GM12878 (cell line): Measurements from ENCODE around the gene MSRB1. TPM values are rescaled to one million over a fixed set of nuclear protein-coding genes. Genes with fewer than 3 reads are reported as not detected.

Source experiments
- BMI1 ChIP-seq: fragments of 450-650 bp; IDR thresholded peaks from 2 replicates; pipeline ENCODE4 v1.6.1; 2016; ENCODE audit warnings: mild to moderate bottlenecking, moderate library complexity, borderline replicate concordance
- HCFC1 ChIP-seq: fragments of 150-350 bp; IDR thresholded peaks from 2 replicates; pipeline ENCODE4 v1.6.1; 2014; ENCODE audit warnings: low read length
- MEF2B ChIP-seq: fragments of 450-650 bp; IDR thresholded peaks from 2 replicates; pipeline ENCODE4 v1.6.1; 2018; ENCODE audit warnings: mild to moderate bottlenecking, moderate library complexity; ENCODE audit not compliant: partially characterized antibody, poor library complexity, severe bottlenecking
- POLR2AphosphoS2 ChIP-seq: IDR thresholded peaks from 2 replicates; pipeline ENCODE4 v1.6.1; 2011; ENCODE audit warnings: low read depth, mild to moderate bottlenecking, low read length, improper control_type of control experiment, moderate library complexity
- SIN3A ChIP-seq: IDR thresholded peaks from 2 replicates; pipeline ENCODE4 v1.6.1; 2012; ENCODE audit warnings: low read depth, low read length, improper control_type of control experiment
- SPI1 ChIP-seq: IDR thresholded peaks from 2 replicates; pipeline ENCODE4 v1.6.1; 2011; ENCODE audit warnings: low read depth, mild to moderate bottlenecking, low read length, moderate library complexity, borderline replicate concordance; ENCODE audit not compliant: insufficient read depth
- STAT1 ChIP-seq: fragments of 450-650 bp; conservative IDR thresholded peaks from 2 replicates; pipeline ENCODE4 v1.6.1; 2014; ENCODE audit warnings: antibody characterized with exemption, mild to moderate bottlenecking
- polyA plus RNA-seq, 11 experiments: library from polyadenylated mRNA; depleted of rRNA in 4 of 11; unstranded in 6 of 11; stranded (reverse) in 5 of 11; fragments of >200 nt; fragmentation: Nextera tagmentation in 4 of 11; fragmentation: Illumina TruSeq in 1 of 11; extraction: Ambion mirVana in 4 of 11; extraction: Trizol in 1 of 11; gene quantifications; 1 replicate in 1 of 11; 2 replicates in 10 of 11; pipeline versions ENCODE4 v1.2.1 to v1.2.3, GENCODE V29; 2011 to 2016; ENCODE audit warnings: inconsistent platforms in 2 of 11, missing spikeins in 2 of 11, low read depth in 1 of 11
- total RNA-seq, 4 experiments: library from RNA; depleted of rRNA in 3 of 4; stranded (reverse); fragments of >200 nt in 3 of 4; fragmentation: Illumina TruSeq in 1 of 4; extraction: Trizol in 1 of 4; gene quantifications; 2 replicates each; pipeline versions ENCODE4 v1.2.1 to v1.2.3, GENCODE V29; 2013 to 2021
- TF ChIP-seq, protein P1 (sequence below): fragments of 450-650 bp; formaldehyde crosslinking; IDR thresholded peaks from 2 replicates; pipeline ENCODE4 v1.4.0; 2022; ENCODE audit warnings: mild to moderate bottlenecking, moderate library complexity
- TF ChIP-seq, protein P2 (sequence below): fragments of 450-650 bp; IDR thresholded peaks from 2 replicates; pipeline ENCODE4 v1.6.1; 2014; ENCODE audit warnings: mild to moderate bottlenecking
- TF ChIP-seq, protein P3 (sequence below): IDR thresholded peaks from 2 replicates; pipeline ENCODE4 v1.6.1; 2012; ENCODE audit warnings: mild to moderate bottlenecking, low read depth, low read length
- TF ChIP-seq, protein P4 (sequence below): fragments of 450-650 bp; IDR thresholded peaks from 2 replicates; pipeline ENCODE4 v1.6.1; 2017; ENCODE audit warnings: antibody characterized with exemption, mild to moderate bottlenecking, moderate library complexity
- TF ChIP-seq, protein P5 (sequence below): fragments of 150-350 bp; IDR thresholded peaks from 2 replicates; pipeline ENCODE4 v1.6.1; 2016; ENCODE audit warnings: low read depth, low read length

The MSRB1 gene
- total and polyA plus RNA-seq, 10 of the 15 experiments (the other 5 are each of a cell fraction or from before 2014, with no cell fraction given) = 5.1 to 48.6 (median 25.7) TPM

DNA sequence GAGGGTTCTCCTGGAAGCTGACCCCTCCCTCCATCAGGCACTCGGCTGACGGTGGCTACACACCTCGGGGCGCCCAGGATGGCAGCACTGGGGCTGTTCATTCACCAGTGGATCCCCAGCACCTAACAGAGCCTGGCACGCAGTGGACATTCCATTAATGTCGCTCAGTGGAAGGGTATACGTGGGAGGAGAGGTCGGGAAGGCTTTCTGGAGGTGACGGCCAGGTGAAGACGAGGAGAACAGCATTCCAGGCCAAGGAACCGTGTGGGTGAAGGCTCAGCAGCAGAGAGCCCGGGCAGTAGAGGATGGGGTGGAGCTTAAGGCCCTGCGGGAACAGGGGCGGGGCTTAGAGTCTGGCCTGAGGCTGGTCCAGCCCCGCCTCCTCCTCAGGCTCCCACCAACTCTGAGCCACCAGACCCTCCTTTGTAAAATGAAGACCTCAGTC lies 22.2 kb downstream of the MSRB1 start (continued):
- TF ChIP-seq, protein P1, sequence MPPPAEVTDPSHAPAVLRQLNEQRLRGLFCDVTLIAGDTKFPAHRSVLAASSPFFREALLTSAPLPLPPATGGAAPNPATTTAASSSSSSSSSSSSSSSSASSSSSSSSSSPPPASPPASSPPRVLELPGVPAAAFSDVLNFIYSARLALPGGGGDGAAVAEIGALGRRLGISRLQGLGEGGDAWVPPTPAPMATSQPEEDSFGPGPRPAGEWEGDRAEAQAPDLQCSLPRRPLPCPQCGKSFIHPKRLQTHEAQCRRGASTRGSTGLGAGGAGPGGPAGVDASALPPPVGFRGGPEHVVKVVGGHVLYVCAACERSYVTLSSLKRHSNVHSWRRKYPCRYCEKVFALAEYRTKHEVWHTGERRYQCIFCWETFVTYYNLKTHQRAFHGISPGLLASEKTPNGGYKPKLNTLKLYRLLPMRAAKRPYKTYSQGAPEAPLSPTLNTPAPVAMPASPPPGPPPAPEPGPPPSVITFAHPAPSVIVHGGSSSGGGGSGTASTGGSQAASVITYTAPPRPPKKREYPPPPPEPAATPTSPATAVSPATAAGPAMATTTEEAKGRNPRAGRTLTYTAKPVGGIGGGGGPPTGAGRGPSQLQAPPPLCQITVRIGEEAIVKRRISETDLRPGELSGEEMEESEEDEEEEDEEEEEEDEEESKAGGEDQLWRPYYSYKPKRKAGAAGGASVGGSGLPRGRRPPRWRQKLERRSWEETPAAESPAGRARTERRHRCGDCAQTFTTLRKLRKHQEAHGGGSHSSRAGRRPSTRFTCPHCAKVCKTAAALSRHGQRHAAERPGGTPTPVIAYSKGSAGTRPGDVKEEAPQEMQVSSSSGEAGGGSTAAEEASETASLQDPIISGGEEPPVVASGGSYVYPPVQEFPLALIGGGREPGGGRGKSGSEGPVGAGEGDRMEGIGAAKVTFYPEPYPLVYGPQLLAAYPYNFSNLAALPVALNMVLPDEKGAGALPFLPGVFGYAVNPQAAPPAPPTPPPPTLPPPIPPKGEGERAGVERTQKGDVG (CRISPR knock-in tag) = no peak
- no peak for TF ChIP-seq SPI1
- TF ChIP-seq, protein P2, sequence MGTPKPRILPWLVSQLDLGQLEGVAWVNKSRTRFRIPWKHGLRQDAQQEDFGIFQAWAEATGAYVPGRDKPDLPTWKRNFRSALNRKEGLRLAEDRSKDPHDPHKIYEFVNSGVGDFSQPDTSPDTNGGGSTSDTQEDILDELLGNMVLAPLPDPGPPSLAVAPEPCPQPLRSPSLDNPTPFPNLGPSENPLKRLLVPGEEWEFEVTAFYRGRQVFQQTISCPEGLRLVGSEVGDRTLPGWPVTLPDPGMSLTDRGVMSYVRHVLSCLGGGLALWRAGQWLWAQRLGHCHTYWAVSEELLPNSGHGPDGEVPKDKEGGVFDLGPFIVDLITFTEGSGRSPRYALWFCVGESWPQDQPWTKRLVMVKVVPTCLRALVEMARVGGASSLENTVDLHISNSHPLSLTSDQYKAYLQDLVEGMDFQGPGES = no peak
- TF ChIP-seq HCFC1 = no peak
- TF ChIP-seq MEF2B = no peak
- no peak for TF ChIP-seq BMI1
- no peak for TF ChIP-seq SIN3A
- no peak for TF ChIP-seq POLR2AphosphoS2
- no peak for TF ChIP-seq STAT1
- TF ChIP-seq, protein P3, sequence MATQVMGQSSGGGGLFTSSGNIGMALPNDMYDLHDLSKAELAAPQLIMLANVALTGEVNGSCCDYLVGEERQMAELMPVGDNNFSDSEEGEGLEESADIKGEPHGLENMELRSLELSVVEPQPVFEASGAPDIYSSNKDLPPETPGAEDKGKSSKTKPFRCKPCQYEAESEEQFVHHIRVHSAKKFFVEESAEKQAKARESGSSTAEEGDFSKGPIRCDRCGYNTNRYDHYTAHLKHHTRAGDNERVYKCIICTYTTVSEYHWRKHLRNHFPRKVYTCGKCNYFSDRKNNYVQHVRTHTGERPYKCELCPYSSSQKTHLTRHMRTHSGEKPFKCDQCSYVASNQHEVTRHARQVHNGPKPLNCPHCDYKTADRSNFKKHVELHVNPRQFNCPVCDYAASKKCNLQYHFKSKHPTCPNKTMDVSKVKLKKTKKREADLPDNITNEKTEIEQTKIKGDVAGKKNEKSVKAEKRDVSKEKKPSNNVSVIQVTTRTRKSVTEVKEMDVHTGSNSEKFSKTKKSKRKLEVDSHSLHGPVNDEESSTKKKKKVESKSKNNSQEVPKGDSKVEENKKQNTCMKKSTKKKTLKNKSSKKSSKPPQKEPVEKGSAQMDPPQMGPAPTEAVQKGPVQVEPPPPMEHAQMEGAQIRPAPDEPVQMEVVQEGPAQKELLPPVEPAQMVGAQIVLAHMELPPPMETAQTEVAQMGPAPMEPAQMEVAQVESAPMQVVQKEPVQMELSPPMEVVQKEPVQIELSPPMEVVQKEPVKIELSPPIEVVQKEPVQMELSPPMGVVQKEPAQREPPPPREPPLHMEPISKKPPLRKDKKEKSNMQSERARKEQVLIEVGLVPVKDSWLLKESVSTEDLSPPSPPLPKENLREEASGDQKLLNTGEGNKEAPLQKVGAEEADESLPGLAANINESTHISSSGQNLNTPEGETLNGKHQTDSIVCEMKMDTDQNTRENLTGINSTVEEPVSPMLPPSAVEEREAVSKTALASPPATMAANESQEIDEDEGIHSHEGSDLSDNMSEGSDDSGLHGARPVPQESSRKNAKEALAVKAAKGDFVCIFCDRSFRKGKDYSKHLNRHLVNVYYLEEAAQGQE = no peak
- TF ChIP-seq, protein P4, sequence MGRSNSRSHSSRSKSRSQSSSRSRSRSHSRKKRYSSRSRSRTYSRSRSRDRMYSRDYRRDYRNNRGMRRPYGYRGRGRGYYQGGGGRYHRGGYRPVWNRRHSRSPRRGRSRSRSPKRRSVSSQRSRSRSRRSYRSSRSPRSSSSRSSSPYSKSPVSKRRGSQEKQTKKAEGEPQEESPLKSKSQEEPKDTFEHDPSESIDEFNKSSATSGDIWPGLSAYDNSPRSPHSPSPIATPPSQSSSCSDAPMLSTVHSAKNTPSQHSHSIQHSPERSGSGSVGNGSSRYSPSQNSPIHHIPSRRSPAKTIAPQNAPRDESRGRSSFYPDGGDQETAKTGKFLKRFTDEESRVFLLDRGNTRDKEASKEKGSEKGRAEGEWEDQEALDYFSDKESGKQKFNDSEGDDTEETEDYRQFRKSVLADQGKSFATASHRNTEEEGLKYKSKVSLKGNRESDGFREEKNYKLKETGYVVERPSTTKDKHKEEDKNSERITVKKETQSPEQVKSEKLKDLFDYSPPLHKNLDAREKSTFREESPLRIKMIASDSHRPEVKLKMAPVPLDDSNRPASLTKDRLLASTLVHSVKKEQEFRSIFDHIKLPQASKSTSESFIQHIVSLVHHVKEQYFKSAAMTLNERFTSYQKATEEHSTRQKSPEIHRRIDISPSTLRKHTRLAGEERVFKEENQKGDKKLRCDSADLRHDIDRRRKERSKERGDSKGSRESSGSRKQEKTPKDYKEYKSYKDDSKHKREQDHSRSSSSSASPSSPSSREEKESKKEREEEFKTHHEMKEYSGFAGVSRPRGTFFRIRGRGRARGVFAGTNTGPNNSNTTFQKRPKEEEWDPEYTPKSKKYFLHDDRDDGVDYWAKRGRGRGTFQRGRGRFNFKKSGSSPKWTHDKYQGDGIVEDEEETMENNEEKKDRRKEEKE = no peak
- TF ChIP-seq, protein P5, sequence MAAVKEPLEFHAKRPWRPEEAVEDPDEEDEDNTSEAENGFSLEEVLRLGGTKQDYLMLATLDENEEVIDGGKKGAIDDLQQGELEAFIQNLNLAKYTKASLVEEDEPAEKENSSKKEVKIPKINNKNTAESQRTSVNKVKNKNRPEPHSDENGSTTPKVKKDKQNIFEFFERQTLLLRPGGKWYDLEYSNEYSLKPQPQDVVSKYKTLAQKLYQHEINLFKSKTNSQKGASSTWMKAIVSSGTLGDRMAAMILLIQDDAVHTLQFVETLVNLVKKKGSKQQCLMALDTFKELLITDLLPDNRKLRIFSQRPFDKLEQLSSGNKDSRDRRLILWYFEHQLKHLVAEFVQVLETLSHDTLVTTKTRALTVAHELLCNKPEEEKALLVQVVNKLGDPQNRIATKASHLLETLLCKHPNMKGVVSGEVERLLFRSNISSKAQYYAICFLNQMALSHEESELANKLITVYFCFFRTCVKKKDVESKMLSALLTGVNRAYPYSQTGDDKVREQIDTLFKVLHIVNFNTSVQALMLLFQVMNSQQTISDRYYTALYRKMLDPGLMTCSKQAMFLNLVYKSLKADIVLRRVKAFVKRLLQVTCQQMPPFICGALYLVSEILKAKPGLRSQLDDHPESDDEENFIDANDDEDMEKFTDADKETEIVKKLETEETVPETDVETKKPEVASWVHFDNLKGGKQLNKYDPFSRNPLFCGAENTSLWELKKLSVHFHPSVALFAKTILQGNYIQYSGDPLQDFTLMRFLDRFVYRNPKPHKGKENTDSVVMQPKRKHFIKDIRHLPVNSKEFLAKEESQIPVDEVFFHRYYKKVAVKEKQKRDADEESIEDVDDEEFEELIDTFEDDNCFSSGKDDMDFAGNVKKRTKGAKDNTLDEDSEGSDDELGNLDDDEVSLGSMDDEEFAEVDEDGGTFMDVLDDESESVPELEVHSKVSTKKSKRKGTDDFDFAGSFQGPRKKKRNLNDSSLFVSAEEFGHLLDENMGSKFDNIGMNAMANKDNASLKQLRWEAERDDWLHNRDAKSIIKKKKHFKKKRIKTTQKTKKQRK = no peak
